HG03558 (cell line): ENCODE data around the gene ELOVL6.
"Not testable (repeated sequence)": the region's sequence is repeated elsewhere in the genome, so short reads cannot be mapped to it uniquely, and the experiment has no call there.

Experiments
- ATAC-seq: cut with Tn5 transposase; IDR thresholded peaks from one replicate; pipeline ENCODE4 v1.9.1; 2021; ENCODE audit warnings: moderate number of reproducible peaks; ENCODE audit not compliant: unreplicated experiment; ENCODE audit errors: extremely low read depth

Gene ELOVL6

DNA sequence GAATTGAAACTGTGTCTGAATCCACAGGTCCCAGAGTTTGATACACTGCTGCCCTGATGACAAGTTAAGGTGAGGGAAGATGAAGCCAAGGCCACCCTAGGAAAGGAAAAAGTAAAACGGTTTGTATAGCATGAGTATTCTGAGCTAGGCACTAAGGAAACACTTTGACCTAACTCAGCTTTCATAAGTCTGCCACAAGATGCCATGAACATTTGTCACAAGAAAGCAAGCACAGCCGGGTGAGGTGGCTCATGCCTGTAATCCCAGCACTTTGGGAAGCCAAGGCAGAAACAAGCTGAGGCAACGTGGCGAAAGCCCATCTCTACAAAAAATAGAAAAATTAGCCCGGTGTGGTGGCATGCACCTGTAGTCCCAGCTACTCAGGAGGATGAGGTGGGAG lies 34.2 kb downstream of the ELOVL6 start:
- no peak for ATAC-seq

DNA sequence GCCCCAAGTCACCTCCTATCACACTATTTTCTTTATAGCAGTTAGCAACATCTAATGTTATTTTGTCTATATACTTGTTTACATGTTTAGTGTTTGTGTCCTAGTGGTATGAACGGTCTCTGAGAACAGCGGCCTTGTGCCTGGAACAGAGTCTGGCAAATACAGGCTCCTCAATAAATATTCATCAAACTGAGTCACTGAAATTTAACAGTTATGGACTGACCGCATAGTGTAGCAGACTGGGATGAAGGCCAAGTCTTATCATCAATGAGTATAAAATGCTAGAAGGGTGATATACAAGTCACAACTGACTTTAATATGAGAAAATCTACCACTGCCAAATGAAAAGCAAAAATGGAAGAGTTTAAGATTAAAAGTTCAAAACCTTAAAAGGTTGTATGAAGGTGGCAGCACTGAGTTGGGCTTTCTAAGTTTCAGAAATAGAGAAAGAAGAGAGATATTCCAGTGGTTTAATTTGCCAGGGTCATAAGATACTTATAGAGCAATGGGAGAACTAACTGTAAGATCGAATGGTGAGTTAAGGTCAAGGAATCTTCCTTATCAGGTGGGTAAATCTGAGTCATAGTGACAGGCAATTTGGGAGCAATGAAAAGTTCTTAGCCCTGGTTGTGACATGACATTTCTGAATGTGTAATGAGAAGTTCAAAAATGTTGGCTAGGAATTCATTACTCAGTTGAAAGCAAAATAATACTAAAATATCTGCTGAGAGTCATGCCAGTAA lies 34.9 kb downstream of the ELOVL6 start:
- ATAC-seq, result no peak

DNA sequence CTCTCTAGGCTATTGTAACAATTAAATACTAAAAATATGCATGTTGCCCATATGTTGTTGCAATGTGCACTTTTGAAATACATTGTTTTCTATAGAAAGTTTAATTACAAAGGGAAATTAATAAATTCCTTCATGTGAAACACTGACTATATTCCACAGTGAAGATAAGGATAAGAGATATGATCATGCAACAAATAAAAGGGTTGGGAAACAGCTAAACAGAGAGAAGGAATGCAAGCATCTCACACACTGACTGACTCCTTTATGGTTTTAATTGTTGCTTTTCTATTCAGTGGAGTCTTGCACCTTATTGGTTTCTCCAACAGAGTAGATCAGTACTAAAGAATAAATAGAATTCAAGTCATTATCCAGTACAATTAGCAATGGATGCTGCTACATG lies 37.8 kb downstream of the ELOVL6 start:
- ATAC-seq, result no peak

DNA sequence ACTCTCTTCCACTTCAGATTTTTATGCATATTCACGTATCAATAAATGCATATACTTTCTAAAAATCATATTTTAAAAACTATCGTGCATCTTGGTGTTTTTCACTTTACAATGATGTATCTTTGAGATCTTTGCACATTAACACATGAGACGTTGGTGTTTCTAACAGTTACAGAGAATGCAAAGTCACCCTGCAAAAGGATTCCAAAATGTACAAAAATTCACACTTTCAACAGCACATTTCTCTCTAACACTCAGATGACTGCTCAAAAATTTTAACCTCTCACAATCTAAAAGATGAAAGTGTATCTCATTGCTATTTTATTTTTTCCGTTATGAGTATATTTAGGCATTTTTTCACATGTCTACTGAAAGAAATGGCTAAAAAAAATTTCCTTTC lies 38.9 kb downstream of the ELOVL6 start:
- no peak for ATAC-seq

DNA sequence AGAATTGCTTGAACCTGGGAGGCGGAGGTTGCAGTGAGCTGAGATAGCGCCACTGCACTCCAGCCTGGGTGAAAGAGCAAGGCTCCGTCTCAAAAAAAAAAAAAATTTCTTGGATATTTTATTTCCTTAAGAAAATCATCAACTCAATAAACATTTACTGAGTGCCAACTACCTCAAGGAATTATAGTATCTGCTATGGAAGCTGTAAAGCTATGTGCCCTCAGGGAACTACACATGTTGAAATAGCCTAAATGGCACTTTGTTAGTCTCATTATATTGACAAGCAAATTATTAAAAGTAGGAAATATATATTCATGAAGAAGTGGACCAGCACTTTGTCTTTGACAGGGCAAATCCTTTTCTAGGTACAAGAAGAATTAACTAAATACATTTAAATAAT lies 40.8 kb downstream of the ELOVL6 start:
- no peak for ATAC-seq

DNA sequence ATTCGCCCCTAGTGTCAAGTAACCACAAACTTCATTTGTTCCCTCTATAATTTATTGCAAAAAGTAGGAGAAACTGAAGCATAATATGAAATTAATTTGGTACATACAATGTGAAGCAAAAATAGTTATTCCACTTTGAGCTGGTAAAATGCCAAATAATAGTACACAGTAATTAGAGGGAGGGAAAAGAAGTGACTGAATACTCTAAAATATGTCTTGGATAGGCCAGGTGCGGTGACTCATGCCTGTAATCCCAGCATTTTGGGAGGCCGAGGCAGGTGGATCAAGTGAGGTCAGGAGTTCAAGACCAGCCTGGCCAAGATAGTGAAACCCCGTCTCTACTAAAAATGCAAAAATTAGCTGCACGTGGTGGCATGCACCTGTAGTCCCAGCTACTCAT lies 41.2 kb downstream of the ELOVL6 start:
- ATAC-seq, result not testable (repeated sequence)

DNA sequence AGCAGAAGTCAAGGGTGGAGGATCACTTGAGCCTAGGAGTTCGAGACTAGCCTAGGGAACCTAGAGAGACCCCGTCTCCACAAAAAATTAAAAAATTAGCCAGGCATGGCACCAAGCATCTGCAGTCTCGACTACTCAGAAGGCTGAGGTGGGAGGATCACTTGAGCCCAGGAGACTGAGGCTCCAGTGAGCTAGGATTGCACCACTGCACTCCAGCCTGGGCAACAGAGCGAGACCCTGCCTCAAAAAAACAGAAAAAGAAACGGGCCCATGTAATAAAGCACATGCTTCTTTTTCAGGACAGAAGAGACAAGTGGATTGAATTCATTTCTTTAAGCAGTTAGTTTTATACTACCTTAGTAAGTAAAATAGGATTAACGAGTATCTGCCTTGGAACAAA lies 42.0 kb downstream of the ELOVL6 start:
- no peak for ATAC-seq

DNA sequence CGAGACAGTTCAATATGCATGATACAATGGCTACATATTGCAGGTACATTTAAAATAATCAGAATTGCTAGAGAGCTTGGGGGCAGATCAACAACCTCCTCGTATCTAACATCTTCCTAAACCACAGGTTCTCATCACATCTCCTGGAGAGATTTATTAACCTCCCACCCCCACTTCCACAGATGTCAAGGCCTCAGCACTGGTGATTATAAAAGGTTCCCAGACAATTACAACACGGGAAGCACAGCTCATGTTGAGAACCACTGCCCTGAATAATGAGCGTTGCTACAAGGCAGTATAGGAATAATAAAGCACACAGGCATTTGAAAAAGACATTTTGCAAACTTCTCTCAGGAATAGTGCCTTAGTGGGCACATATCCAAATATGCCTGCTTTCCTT lies 42.8 kb downstream of the ELOVL6 start:
- no peak for ATAC-seq

DNA sequence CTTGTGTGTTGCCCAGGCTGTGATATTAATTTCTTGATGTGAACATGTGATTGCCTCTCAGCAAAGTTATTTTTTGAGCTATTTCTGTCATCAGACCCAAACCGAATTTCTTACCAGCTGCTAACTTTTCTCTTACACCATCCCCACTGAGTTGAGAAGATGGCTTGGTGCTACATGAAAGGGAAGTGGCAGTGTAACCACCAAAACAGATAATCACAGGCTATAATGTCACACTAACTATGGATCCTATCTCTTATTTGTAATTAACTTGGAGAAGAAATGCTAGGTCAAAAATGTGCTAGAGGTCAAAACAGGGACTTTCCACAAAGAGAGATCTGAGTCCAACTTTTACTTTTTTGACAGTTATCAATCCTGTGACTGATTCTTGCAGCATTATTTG lies 43.8 kb downstream of the ELOVL6 start:
- ATAC-seq, result no peak

DNA sequence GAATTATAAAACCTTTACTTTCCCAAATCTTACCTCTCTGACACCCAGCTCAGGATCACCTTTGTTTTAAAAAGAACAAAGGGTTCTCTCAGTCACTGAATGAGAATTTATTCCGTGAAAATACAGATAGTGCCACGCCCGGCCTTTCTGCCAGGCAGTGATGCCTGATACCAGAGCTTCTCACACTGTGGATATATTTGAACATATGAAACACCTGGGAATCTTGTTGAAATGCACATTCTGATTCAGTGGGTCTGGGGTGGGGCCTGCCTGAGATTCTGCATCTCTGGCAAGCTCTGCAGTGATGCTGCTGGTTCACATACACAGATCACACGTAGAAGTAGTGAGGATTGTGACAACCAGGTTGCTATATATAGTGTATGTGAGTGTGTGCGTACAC lies 46.0 kb downstream of the ELOVL6 start:
- no peak for ATAC-seq

DNA sequence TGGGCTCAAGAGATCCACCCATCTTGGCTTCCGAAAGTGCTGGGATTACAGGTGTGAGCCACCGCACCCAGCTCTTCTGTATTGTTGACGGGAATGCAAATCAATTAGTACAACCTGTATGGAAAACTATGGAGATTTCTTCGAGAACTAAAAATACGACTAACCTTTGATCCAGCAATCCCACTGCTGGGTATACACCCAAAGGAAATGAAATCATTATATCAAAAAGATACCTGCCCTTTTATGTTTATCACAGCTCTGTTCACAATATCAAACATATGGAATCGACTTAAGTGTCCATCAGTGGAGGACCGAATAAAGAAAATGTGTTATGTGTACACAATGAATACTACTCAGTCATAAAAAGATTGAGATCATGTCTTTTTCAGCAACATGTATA lies 49.3 kb downstream of the ELOVL6 start:
- no peak for ATAC-seq

DNA sequence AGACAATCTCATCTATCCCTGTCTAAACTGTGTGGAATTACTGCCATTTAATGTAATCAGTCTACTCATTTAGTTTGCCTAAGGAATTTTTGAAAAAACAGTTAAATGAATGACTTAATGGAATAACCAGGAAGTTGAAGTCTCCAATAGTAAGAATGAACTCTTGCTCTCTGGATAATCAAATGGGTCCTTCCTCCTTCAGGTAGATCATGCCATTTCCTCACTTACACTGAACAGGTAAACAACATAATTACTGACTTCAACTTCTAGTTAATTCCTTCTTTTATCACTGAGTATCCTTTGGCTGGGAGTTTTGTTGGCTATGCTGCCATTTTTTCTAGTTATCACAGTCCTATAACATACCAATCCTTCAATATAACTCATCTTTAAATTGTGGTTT lies 56.0 kb downstream of the ELOVL6 start:
- ATAC-seq, result no peak

DNA sequence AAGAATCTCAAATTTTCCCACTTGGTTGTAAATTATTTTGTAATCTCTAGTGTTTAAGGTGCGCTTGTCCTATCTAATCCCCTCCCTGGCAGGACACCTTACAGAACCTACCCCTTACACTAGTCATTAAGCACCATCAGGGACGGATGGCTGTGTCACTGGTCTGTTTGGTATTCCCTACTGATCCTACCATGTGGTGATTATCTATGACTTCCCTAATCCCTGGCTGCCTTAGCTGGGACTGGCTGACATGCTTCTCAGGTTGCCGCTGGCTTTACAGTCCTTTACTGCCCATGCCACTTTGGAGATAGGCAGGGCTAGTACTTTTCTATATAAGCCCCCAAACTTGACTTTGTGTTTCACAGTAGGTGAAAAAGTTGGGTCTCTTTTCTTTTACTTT lies 58.6 kb downstream of the ELOVL6 start:
- no peak for ATAC-seq

DNA sequence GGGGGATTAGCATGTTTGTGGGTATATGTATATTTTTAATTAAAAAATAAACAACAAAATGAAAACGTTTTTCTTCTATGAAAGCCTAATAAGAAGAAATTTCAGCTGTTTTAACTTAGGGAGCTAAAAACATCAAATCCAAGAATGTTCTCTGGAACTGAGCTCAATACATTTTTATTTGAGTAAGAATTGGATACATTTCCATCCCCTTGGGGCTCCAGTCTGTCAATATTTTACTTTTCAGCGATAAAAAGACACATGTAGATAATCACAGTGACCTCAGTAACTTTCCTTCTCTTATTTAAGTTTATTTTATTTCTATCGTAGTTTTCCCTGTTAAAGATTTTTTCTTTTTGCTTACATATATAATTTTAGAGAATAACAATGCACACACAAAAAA lies 59.3 kb downstream of the ELOVL6 start:
- ATAC-seq, result no peak

DNA sequence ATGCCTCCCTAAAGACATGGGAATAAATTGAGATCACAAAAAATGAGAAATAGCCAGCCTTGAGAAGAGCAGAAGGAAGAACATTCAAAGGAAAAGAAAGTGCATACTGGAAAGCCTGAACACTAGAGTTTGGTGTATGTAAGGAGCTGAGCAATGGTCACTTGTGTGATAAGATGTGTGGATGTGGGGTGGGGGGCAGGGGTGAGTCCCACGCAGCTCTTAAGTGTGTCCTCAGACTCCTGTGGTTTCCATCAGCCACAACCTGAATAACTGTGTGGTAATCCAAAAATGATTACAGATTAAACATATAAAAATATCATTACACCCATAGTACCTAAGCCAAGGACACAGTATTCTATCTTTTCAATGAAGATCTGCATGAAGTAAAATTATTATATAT lies 59.9 kb downstream of the ELOVL6 start:
- no peak for ATAC-seq

DNA sequence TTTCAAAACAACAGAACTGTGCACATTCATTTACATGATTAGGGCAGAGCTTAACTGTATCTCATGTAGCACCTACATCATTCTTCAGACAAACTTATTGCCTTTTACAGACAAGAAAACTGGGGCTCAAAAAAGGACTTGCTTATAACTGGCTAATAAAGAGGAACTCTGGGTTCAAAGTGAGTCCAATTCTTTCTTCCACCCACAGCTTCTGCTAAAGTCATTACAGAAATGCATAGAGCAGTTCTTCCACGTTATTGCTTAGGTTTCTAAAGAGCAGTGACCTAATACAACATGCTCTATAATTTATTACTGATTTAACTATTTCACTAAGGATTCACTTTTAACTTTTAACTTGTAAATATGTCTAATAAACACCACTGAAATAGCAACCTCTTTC lies 60.6 kb downstream of the ELOVL6 start:
- no peak for ATAC-seq

DNA sequence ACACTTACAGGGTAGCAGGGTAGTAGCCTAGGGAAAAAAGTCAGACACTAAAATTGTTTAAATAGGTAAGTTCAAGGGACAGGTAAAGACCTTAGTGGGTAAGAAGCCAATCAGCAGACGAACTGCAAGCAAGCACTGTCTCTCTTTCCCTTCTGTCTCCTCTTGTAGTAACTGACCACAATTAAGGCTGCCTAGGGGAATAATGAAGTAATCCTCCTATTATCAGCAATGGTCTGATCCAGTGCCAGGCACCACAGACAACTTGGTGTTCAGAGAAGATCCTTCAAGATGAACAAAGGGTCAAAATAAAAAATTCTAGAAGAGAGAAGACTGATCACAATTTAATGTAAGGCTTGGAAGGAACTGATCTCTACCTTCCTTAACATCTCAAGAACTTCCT lies 62.9 kb downstream of the ELOVL6 start:
- no peak for ATAC-seq

DNA sequence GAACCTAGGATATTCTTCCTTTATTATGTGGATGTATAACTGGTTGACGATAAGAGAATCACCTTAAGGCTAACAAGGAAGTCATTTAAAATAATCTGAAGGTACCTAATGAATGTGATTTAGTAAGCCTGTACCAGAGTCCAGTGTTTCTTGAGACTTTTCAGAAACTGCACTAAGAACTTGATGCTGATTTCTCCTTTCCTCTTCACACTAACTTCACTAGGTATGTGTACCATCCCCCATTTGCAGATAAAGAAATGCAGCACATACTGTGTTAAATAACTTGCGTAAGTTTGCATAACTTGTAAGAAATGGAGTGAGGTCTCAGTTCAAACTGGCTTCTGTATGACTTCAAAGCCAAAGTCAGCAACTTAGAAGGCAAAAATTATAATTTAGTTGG lies 63.3 kb downstream of the ELOVL6 start:
- no peak for ATAC-seq

DNA sequence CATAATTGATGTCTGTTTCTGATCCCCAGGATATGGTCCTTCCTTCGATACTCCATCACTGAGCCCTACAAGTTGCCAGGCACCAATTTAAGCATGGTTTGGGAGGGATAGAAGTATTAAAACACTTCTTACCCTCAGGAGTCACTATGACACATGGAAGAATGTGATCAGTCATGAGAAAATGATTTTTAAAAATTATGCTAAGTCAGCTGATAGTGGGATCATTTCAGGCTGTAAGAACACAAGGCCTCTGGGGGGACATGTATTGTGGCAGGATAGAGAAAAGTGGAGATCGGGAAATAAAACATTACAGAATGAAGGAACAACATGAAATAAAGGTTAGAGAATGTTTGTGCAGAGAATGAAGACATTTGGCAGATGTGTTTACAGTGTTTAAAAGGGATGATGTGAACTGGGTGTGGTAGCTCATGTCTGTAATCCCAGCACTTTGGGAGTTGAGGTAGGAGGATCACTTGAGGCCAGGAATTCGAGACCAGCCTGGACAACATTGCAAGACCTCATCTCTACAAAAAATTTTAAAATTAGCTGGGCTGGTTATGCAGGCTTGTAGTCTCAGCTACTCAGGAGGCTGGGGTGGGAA lies 64.0 kb downstream of the ELOVL6 start:
- ATAC-seq, result no peak

DNA sequence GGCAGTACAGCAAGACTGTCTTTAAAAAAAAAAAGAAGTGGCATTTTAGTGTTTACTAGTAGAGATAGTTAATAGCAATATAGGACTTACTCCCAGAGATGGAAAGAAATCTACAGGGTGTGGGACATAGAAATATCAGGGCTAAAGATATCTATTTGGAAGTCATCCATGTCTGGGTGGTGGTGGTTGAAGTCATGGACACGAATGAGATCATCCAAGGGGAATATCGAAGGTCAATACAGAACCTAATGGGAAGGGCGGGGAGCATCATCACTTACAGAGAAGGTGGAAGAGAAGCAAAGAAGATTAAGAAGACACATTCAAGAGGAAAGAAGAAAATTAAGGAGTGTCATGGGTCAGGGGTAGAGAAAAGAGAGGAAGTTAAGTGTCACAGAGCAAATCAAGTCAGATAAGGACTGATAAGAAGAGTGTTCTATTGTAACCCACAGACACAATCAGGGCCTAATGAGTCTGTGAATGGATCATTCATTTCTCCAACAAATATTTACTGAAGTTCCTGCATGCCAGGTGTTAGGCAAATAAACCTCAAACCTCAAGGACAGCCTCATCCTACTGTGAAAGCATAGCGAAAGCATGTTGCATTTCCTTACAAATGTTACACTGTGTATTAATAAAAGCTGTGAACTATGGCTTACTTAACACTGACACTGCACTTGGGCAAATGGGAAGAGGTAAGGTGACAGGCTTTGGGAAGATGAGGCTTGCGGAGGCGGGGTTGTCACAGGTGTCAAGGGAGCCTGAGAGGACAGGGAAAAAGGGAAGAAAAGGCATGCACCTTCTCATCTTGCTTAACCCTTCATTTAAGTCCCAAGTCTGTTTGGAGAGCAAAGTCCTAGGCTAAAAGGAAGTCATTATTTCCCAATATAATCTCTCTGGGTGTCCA lies 65.3 kb downstream of the ELOVL6 start:
- no peak for ATAC-seq

DNA sequence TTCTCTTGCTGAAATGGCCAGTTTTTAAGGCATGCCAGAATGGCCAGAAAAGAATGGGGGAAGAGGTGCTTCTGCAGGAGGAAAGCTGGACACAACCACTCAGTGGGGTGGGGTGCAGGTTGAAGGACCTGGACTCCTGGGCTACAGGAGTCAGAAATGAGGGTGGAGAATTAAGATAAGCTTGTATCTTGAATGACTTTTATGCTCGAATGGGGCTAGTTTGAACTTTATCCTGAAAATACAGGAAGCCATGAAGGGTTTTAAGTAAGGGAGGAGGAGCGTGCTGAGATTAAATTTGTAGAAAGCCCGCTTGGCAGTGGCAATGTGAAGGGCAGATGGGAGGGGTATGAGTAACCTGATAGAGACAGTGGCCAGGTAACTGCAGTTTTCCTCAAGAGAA lies 66.5 kb downstream of the ELOVL6 start:
- no peak for ATAC-seq
